Pulmonary artery endothelial cell (primary cell): ENCODE data around the gene CRACDL. TPM values are rescaled to one million over a fixed set of nuclear protein-coding genes. Genes with fewer than 3 reads are reported as not detected.
"Not testable (repeated sequence)": the region's sequence is repeated elsewhere in the genome, so short reads cannot be mapped to it uniquely, and the experiment has no call there.

Source experiments
- DNase-seq: peaks from one replicate; pipeline ENCODE4 v3.0.0-alpha.2; 2011; ENCODE audit warnings: low read depth, low spot score
- total RNA-seq: library from RNA; depleted of rRNA; stranded (reverse); fragments of >200 nt; gene quantifications from 2 replicates; pipeline ENCODE4 v1.2.3, GENCODE V29; 2014

Gene CRACDL
- total RNA-seq, 1 donor from 2014 or later = 9.9 TPM

DNA sequence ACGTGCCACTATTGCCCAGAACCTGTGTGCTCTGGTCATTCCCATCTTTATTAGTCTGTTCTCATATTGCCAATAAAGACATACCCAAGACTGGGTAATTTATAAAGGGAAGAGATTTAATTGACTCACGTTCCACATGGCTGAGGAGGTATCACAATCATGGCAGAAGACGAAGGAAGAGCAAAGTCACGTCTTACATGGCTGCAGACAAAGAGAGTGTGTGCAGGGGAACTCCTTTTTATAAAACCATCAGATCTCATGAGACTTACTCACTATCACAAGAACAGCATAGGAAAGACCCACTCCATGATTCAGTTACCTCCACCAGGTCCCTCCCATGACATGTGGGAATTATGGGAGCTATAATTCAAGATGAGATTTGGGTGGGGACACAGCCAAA is 183.3 kb downstream of the CRACDL start:
- not testable (repeated sequence) for DNase-seq

DNA sequence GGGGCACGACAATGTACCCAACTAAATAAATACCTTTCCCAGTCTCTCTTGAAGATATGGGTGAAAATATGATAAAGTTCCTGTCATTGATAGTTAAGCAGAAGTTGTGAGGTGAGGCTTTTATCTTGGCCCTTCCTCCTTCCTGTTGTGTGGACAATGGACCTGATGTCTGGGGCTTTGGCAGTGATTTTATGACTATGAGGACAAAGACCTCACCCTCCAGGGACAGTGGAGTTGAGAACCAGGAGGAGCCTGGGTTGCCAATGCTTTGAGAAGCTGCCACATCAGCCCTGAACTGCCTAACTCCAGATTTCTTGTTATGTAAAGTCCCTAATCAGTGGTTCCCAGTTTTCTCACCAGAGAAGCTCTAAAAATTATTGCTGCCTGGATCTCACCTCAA is 184.3 kb downstream of the CRACDL start:
- DNase-seq = no peak

DNA sequence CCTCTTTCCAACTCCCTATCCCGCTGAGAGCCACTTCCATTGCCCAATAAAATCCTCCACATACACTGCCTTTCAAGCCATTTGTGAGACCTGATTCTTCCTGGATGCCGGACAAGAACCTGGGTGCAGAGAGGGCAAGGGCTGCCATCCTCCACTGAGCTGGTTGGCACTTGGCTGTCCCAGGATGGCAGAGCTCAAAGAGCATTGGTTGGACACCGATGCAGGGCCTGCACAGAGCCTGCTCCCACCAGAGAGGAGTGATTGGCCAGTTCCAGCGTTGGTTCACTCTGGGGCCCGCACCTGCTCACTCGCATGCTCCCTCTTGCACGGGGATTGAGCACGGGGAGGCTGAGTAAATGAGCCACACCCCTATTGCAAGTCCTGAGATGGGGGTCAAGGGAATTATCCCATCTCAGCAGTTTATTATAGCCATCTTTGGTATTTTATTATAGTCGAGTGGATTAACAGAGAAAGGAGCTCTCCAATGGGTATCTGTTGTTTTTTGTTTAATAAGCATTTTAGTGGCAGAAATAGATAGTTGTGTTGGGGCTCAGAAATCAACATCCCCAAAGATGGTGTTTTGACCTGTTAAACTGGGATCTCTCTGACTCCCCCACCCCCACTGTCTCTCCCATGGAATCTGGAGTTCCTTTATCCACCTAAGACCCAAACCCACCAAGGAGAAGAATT is 185.3 kb downstream of the CRACDL start:
- no peak for DNase-seq

DNA sequence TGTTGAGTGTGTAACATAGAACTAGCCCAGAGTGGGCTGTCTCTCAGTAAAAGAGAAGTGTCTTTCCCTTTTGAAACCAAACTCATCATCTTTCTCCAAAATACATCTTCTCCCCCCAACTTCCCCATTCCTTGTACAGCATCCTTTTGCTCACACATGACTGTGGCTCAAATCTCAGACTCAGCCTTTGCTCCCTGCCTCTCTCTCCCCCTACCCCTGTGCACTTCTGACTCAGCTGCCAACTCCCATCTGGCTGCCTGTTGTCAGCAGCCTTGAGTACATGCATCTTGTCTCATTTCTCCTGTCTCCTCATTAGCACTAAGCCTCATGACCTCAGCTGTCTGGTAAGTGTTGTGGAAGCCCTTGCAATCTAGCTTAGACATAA is 187.0 kb downstream of the CRACDL start:
- DNase-seq = no peak

DNA sequence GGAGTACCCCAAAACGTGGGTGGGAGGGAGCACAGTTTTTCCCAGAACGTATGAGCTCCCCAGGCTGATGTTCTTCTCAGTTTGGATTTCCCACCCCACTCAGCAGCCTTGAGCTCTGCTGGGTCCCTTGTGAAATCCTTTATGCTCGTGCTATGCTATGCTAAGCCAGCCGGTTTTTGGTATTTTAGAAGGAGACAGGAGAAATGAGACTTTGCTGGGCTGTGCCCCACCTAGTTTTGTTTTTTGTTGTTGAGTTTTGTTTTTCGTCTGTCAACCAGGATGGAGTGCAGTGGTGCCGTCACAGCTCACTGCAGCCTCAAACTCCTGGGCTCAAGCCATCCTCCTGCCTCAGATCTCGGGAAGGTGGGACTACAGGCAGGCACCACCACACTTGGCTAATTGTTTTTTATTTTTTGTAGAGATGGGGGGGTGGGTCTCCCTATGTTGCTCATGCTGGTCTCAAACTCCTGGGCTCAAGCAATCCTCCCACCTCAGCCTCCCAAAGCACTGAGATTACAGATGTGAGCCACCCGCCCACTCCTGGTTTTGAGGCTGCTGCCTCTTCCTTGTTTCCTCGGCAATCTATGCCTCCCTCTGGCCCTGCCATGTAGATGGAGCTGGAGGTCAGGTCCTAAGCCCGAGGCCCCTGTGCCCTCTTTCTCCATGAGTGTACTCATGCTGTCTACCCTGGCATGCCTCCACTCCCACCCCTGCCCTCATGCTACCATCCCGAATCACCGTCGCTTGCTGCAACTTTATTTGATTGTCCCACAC is 187.5 kb downstream of the CRACDL start:
- DNase-seq = no peak

DNA sequence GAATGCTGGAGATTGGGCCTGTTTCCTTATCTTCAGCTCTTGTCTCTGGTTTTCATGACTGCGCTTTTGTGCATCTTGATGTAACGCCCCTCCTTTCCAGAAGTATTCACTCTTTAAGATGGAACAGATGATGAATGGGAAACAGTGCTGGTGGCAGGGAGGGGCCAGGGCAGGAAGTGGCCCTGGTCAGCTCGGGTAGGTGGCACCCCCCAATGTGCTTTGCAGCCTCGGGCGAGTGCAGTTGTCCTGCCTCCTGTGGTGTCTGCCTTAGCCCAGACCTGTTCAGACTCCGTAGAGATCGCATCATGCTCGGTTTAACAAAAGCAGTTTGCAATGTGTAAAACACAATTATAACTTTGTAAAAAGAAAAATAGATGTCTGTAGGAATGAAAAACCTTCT is 188.1 kb downstream of the CRACDL start:
- DNase-seq = no peak

DNA sequence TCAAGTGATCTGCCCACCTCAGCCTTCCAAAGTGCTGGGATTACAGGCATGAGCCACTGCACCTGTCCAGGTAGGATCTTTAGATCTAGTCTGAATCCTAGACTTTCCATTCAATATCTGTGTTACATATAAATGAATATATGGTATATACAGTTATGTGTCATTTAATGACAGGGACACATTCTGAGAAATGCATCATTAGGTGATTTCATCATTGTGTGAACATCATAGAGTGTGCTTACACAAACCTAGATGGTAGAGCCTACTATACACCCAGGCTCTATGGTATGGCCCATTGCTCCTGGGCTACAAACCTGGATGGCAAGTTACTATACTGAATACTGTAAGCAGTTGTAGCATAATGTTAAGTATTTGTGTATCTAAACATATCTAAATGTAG is 189.6 kb downstream of the CRACDL start:
- no peak for DNase-seq

DNA sequence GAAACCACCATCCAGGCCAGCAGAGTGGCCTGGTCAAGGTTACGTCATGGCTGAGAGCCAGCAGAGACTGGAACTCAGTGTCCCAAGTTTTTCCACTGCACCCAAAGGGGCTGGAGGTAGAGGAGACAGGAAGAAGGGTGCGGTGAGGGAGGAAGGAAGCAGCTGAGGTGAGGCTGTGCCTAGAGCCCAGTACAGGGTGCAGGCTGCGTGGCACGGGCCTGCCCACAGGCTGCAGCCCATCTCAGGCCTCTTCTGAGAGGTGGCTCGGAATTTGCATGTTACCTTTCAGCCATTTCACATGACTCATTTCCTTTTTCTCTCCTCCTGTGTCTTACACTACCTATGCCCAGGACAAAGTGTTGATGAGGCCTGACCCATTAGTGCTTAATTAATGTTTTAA is 191.4 kb downstream of the CRACDL start:
- DNase-seq = no peak

Other genes starting within 250 kb of the CRACDL start
- gene MGAT4A, start 205.1 kb downstream of the CRACDL start, total RNA-seq = 65.4 and 68.8 TPM in 2 replicates
- gene C2orf15, start 205.5 kb upstream of the CRACDL start, total RNA-seq = 0.07 and 0.28 TPM in 2 replicates
- gene TSGA10, start 218.7 kb upstream of the CRACDL start, total RNA-seq = 1.3 and 2.4 TPM in 2 replicates
- gene LIPT1, start 218.7 kb upstream of the CRACDL start, total RNA-seq = 4.8 and 9.1 TPM in 2 replicates
- 23.7 and 26.5 TPM in 2 replicates for gene MITD1, start 244.8 kb upstream of the CRACDL start, total RNA-seq
- 44.5 and 48.9 TPM in 2 replicates for gene MRPL30, start 245.0 kb upstream of the CRACDL start, total RNA-seq